ENCODE data around the gene ACVRL1. TPM values are rescaled to one million over a fixed set of nuclear protein-coding genes. Genes with fewer than 3 reads are reported as not detected.

ACVRL1 gene
- total and polyA plus RNA-seq, 9 of the 15 experiments (the other 6 are each of a cell fraction or from before 2014, with no cell fraction given), result 0.07 to 1.4 (median 0.30) TPM

GRCh38 chr12:51951199-51951842 lies 44.0 kb downstream of the ACVRL1 start, which contains the start of gene ACVR1B (continued):
- TF ChIP-seq, protein P1, sequence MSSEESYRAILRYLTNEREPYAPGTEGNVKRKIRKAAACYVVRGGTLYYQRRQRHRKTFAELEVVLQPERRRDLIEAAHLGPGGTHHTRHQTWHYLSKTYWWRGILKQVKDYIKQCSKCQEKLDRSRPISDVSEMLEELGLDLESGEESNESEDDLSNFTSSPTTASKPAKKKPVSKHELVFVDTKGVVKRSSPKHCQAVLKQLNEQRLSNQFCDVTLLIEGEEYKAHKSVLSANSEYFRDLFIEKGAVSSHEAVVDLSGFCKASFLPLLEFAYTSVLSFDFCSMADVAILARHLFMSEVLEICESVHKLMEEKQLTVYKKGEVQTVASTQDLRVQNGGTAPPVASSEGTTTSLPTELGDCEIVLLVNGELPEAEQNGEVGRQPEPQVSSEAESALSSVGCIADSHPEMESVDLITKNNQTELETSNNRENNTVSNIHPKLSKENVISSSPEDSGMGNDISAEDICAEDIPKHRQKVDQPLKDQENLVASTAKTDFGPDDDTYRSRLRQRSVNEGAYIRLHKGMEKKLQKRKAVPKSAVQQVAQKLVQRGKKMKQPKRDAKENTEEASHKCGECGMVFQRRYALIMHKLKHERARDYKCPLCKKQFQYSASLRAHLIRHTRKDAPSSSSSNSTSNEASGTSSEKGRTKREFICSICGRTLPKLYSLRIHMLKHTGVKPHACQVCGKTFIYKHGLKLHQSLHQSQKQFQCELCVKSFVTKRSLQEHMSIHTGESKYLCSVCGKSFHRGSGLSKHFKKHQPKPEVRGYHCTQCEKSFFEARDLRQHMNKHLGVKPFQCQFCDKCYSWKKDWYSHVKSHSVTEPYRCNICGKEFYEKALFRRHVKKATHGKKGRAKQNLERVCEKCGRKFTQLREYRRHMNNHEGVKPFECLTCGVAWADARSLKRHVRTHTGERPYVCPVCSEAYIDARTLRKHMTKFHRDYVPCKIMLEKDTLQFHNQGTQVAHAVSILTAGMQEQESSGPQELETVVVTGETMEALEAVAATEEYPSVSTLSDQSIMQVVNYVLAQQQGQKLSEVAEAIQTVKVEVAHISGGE (CRISPR knock-in tag; IDR thresholded peaks at IDR 0.05), result peak in 1 of 3 experiments; percentile 79; a peak in 2 of 6 replicates
- peak; percentile 47; the same call in 1 of the 2 replicates for TF ChIP-seq GATAD2B (IDR thresholded peaks at IDR 0.05; ENCODE audit: borderline replicate concordance)
- no peak for TF ChIP-seq MAFF (IDR thresholded peaks at IDR 0.05; ENCODE audit: low read length)
- TF ChIP-seq DMBX1 (CRISPR knock-in tag; IDR thresholded peaks at IDR 0.05; ENCODE audit: borderline replicate concordance), result no peak
- no peak for TF ChIP-seq ZNF77 (CRISPR knock-in tag; IDR thresholded peaks at IDR 0.05)
- TF ChIP-seq, protein P2, sequence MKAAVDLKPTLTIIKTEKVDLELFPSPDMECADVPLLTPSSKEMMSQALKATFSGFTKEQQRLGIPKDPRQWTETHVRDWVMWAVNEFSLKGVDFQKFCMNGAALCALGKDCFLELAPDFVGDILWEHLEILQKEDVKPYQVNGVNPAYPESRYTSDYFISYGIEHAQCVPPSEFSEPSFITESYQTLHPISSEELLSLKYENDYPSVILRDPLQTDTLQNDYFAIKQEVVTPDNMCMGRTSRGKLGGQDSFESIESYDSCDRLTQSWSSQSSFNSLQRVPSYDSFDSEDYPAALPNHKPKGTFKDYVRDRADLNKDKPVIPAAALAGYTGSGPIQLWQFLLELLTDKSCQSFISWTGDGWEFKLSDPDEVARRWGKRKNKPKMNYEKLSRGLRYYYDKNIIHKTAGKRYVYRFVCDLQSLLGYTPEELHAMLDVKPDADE (conservative IDR thresholded peaks at IDR 0.05; ENCODE audit: control insufficient read depth, low read depth, low read length), result no peak
- TF ChIP-seq CBFB (CRISPR knock-in tag; IDR thresholded peaks at IDR 0.05), result no peak
- peak; percentile 97 for TF ChIP-seq L3MBTL2 (IDR thresholded peaks at IDR 0.05)
- peak; percentile 50; the same call in 1 of the 2 replicates for TF ChIP-seq CREM (IDR thresholded peaks at IDR 0.05; ENCODE audit: low read depth)
- TF ChIP-seq E2F6 (IDR thresholded peaks at IDR 0.05; ENCODE audit: borderline replicate concordance in 1 of 2, extremely low read depth in 1 of 2, insufficient read depth in 1 of 2, insufficient read length in 1 of 2, low read depth in 1 of 2, low read length in 1 of 2, poor library complexity in 1 of 2, severe bottlenecking in 1 of 2), result peak; percentile 72 to 86
- TF ChIP-seq CXXC5 (CRISPR knock-in tag; IDR thresholded peaks at IDR 0.05), result peak; percentile 73
- no peak for TF ChIP-seq ADNP (tag; IDR thresholded peaks at IDR 0.05)
- no peak for TF ChIP-seq FOXO4 (CRISPR knock-in tag; IDR thresholded peaks at IDR 0.05)
- no peak for TF ChIP-seq NFIX (CRISPR knock-in tag; IDR thresholded peaks at IDR 0.05; ENCODE audit: low read depth)
- TF ChIP-seq CBX5 (IDR thresholded peaks at IDR 0.05; ENCODE audit: borderline replicate concordance, low read depth), result no peak
- TF ChIP-seq GTF2F1 (IDR thresholded peaks at IDR 0.05; ENCODE audit: low read depth, low read length), result no peak
- peak; percentile 95 for TF ChIP-seq ZNF766 (CRISPR knock-in tag; conservative IDR thresholded peaks at IDR 0.05)
- no peak for TF ChIP-seq STAG1 (CRISPR knock-in tag; IDR thresholded peaks at IDR 0.05; ENCODE audit: borderline replicate concordance)
- peak; percentile 48; the same call in 1 of the 2 replicates for TF ChIP-seq PHF8 (IDR thresholded peaks at IDR 0.05; ENCODE audit: borderline replicate concordance, low read length)
- no peak for TF ChIP-seq ATF1 (CRISPR knock-in tag; IDR thresholded peaks at IDR 0.05)
- peak; percentile 41; the same call in 1 of the 2 replicates for TF ChIP-seq ATF1 (tag; IDR thresholded peaks at IDR 0.05)
